ENCODE results near the gene PSEN1. TPM values are rescaled to one million over a fixed set of nuclear protein-coding genes. Genes with fewer than 3 reads are reported as not detected.

Gene PSEN1
- total RNA-seq, 1 experiment from 2014 or later = 49.9 TPM

DNA sequence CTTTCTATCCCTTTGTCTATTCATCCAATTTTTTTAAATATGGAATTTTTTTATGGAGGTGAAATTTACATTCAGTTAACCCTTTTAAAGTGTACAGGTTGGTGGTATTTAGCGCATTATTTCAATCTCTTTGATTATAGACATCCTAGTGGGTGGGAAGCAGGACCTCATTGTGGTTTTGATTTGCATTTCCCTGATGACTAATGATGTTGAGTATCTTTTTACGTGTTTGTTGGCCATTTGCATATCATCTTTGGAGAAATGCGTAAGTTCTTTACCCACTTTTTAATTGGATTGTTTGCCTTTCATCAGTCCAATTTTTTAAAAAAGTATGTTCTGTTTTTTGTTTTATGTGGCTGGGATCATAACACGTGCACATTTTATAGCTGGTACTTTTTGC lies 121.8 kb downstream of the PSEN1 start:
- TF ChIP-seq CTCF (conservative IDR thresholded peaks at IDR 0.05) = no peak
- H2BK5ac ChIP-seq (ENCODE audit: insufficient read length, low read length) = no peak overlapping the region
- Mint-ChIP-seq H3K4me1 (0 out of 4 replicates have a peak, but pooled peaks cover 2 to 3% of the 10 kb centered on the region in 2 experiments), H3K4me3 (no peak overlapping the region), H3K36me3 (ENCODE audit: insufficient read depth in 1 of 3, low read depth in 3 of 3) (peaks cover 0 to 2% (median 0%) of the 10 kb centered on the region in 3 experiments; a peak in 1 of 7 replicates), H3K27me3 (ENCODE audit: low read depth) (no peaks in the 10 kb centered on the region), H3K9me3 (no peaks in the 10 kb centered on the region), H3K27ac (no peak overlapping the region)
- no peak overlapping the region for H3K14ac ChIP-seq (ENCODE audit: insufficient read depth, low read length)
- no peaks in the 10 kb centered on the region for H3K79me2 ChIP-seq (ENCODE audit: insufficient read depth, low read length)
- H3K4ac ChIP-seq (ENCODE audit: low read depth, low read length) = no peak overlapping the region
- no peak overlapping the region for H3T11ph ChIP-seq (ENCODE audit: low read length)
- no peak overlapping the region for H4K91ac ChIP-seq (ENCODE audit: insufficient read length, low read depth, low read length)
- H3K4me2 ChIP-seq (ENCODE audit: insufficient read depth, insufficient read length, low read length) = no peak overlapping the region
- H4K5ac ChIP-seq (ENCODE audit: insufficient read length, low read depth, low read length) = no peak overlapping the region
- no peaks in the 10 kb centered on the region for H3K9me3 ChIP-seq (ENCODE audit: control insufficient read depth, low read depth, low read length)
- no peak overlapping the region for H2BK12ac ChIP-seq (ENCODE audit: insufficient read length, low read depth, low read length)
- DNase-seq = no peak
- H3K56ac ChIP-seq (ENCODE audit: insufficient read length, low read depth, low read length) = no peak overlapping the region
- no peak overlapping the region for H3K9ac ChIP-seq (ENCODE audit: extremely low read depth, insufficient read length, low read length)
- H3K27ac ChIP-seq (ENCODE audit: insufficient read length, low read depth, low read length) = no peak overlapping the region
- H3K4me1 ChIP-seq (ENCODE audit: insufficient read depth, low read length) = no peaks in the 10 kb centered on the region
- H3K27me3 ChIP-seq (ENCODE audit: insufficient read depth, low read length) = no peaks in the 10 kb centered on the region
- H2BK120ac ChIP-seq (ENCODE audit: low read depth, low read length, poor library complexity, severe bottlenecking) = no peak overlapping the region
- no peaks in the 10 kb centered on the region for H3K23me2 ChIP-seq (ENCODE audit: insufficient read length, low read depth, low read length, poor library complexity, severe bottlenecking)
- H2AK5ac ChIP-seq (ENCODE audit: insufficient read length, low read length) = no peak overlapping the region
- no peak overlapping the region for H2BK20ac ChIP-seq (ENCODE audit: low read depth, low read length, poor library complexity, severe bottlenecking)
- WGBS (ENCODE audit: extremely low coverage, insufficient read length, low lambda C conversion rate) = no CpG with 5 or more reads among the region's 4 CpGs
- H3K18ac ChIP-seq (ENCODE audit: insufficient read length, low read depth, low read length) = no peak overlapping the region
- H2BK15ac ChIP-seq (ENCODE audit: low read depth, low read length) = no peak overlapping the region
- H3K79me1 ChIP-seq (ENCODE audit: insufficient read depth, low read depth, low read length, poor library complexity, severe bottlenecking) = no peaks in the 10 kb centered on the region
- no peak overlapping the region for H2AFZ ChIP-seq (ENCODE audit: low read length)
- no peak overlapping the region for H3K23ac ChIP-seq (ENCODE audit: insufficient read length, low read depth, low read length)
- no peaks in the 10 kb centered on the region for H4K20me1 ChIP-seq (ENCODE audit: control insufficient read depth, insufficient read depth, insufficient read length)
- H4K8ac ChIP-seq (replicated peaks; ENCODE audit: insufficient read length, low read depth, low read length) = no peak overlapping the region
